HG03045 (cell line): Measurements from ENCODE around the gene FAM53B.

Experiments used
- ATAC-seq: cut with Tn5 transposase; IDR thresholded peaks from one replicate; pipeline ENCODE4 v1.9.1; 2021; ENCODE audit warnings: mild to moderate bottlenecking, moderate library complexity; ENCODE audit not compliant: unreplicated experiment

The FAM53B gene

DNA sequence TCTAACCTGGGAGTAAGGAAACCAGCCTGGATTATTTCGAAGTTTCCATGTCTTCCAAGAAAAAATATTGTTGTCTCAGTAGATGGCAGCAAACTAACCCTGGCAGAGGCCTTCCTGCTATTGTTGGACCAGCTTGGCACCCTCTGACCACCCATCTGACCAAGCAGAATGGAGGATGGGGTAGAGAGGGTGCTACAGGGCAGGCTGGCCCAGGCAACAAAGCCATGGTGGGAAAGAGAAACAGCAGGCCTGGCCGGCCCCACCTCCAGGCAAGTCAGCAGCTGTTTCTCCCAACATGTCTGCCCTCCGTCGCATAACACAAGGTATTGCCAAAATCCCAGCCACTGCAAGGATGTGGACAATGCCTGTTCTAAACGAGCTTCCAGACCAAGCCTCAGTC lies 95.0 kb downstream of the FAM53B start:
- no peak for ATAC-seq

DNA sequence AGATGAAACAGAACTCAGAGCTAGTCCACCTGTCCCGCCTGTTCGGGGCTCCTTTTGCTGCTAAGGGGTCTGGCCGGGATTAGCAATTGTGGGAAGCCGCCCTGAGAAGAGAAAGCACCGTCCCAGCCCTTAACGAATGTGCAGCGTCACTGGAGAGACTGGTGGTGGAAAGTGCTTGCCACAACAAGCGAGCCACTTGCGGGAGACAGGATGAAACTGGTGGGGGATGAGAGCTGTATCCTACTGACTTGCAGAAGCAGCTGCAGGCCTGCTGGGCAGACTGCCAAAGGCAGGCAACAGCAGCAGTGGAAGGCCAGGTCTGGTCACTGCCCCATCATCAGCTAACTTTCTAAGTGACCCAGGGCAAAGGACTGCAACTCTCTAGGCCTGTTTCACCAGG lies 95.4 kb downstream of the FAM53B start:
- ATAC-seq: no peak

DNA sequence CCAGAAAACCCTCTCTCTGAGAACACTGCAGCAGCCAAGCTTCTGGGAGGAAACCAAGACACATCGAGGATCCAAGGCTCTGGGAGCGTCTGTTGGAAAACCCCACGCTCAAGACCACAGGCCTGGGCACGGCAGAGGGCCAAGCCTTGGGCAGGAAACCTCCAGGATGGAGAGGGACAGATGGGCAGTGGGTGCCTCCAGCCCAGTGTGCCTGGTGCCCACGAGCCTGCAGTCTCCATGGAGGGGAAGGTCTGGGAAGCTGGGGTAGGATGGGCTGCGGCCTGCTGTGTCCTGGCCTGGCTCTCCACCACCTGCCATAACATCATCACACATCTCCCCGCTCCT lies 96.1 kb downstream of the FAM53B start:
- no peak for ATAC-seq

DNA sequence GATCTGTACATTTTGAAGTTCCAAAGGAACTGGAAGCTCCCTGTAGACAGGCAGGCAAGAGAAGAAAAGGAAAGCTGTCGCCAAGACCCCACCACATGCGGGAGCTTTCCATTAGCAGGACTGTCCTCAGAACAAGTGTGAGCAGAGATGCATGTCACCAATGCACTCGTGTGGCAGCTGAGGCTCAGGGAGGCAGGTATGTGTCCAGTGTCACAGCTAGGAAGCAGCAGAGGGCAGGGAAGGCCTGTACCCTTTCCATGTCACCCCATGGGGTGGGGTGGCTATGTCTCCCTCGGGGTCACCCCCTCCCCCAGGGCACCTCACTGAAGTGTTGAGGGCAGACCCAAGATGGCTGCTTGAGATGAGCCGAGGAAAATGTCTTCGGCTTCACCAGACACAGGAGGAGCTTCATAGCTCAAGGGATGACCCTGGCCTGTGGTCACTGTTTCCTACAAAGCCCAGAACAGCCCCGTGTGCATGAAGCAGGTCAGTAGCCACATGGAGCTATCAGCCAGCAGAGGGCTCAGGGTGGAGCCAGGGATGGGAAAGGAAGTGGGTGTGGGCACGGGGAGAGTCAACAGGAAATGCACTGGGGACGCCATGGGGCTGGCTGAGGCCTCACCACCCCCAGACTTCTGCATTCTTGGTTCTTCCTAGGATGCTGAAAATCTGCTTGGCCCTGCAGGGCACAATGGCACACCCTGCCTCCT lies 96.6 kb downstream of the FAM53B start:
- no peak for ATAC-seq

DNA sequence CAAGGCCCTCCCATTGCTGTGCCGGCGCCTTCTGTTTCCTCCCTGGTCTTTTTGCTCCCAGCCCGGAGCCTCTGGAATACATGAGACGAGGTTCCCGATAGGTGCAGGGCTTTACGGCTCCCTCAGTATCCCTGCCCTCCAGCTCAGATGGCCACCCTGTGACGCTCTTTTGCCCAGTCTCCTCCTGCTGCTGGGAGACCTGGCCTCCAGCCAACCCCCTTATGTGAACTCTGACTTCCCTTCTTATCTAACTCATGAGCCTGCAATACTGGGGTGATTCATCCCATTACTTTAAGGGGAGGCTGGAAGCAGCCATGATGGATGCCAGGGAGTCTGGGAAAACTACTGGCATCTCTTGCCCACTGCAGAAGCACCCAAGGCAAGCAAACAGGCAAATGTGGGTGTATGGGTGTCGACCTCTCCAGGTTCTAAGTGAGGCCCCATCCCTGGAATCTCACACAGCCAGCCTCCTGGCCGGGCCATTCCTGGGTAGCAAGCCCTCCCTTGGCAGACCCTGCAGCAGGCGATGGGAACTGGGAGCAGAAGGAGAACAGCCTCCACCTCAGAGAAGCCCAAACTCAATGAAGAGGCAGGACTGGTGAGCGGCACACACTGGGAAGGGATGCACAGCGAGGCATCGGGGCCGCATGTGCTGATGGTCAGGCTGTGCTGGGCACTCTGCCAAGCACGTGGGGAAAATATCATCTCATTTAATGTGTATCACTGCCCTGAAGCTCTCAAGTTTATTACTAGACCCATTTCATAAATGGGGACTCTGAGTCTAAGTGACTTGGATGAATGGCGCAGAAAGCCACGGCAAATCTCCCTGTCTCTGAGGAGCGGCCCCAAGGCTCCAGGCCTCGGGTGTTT lies 97.5 kb downstream of the FAM53B start:
- no peak for ATAC-seq

DNA sequence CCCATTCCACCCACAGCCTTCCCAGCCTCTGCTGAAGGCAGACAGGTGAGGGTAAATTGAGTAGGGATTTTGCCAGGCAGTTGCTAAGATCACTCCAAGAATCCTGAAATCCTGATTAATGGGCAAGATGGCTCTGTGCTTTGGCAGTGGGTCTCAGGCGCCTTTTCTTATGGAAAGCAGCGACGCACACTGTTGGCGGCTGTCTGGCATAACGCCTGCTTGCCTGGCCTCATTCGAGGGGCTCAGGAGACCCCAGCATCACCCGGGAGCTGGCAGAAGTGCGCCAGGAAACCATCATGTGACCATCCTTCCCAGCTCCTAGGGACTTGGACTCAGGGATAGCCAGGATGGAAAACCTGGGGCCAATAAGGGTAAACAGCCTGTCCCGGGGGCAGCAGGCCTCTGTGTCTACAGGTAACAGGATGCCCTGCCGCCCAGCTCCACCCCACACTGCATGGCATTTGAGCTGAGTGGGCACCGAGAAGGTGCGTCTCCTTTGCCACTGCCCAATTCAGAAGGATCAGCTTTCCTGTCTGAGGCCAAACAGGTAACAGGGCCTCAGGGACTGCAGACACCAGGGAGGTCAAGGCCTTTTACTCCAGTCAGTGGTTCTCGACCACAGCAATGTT lies 98.6 kb downstream of the FAM53B start:
- ATAC-seq: no peak

DNA sequence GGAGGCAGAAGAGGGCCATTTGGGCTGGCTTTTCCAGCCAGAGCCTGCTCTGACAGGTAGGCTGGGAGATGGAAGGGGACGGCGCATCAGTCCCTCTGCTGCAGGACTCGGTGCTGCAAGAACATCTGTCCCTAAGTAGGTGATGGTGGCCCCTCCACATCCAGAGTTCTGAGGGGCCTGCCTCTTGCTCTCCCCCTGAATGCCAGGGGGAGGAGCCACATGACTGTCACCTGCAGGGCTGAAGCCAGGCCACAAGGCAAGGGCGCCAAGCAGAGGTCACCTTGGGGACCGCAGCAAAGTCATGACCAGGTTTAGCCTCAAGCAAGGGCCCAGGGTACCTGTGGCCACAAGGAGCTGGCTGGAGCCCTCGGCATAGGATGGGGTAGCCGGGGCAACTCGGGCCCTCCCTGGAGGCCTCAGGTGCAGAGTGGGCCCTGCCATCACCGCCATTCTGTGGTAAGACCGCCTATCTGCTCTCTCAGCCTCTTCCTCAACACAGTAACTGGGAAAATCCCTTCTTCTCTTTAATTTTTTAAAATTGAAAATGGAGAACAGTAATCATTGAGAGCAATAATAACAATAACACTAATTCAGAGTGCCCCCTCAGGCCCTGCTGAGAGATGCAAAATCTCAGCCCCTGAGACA lies 99.3 kb downstream of the FAM53B start:
- ATAC-seq: no peak

DNA sequence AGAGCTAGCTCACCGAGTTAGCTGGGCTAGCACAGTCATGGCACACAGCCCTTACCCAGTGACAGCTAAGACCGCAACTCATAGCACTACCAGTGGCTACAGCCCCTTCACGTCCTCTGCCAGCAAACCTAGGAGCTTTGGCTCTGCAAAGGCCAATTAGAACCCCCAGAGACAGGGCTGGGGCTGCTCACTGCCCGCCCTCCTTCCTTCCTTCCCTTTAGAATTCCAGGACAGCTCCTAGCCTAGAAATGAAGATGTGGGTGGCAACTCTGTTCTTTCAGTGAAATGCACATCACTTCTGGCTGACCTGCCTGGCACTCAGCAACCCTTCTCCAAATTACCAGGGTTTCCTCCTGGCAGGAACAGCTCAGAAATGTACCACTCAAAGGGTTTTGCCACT lies 99.9 kb downstream of the FAM53B start:
- no peak for ATAC-seq

DNA sequence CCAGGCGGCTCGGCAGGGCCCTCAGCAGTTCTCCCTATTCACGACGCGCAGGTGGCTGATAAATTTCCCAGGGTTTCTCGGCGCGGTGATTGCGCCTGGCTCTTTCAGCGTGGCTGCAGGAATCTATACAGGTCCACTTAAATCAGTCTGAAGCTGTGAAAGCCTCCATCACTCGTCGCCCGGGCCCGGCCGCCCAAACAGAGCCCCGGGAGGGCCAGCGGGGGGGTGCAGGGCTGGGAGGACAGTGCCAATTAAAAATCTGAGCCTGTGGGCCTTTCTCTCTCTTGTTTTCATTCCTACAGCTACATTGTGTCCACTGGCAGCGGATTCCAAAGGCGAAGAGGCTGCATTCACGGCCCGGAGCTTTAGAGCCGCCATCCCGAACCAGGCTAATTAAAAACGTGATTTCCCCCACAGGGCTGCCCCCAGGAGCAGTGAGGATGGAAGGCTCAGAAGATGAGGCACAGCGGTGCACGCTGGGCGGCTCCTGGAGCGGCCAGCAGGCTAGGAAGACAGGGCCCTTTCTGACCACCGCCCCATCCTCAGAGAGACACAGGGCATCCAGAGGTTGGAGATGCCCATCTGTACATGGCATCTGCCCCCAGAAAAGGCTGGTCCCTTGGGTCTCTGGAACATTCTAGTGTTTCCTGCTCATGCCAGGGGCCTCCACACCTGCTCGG lies 100.7 kb downstream of the FAM53B start:
- ATAC-seq: no peak

DNA sequence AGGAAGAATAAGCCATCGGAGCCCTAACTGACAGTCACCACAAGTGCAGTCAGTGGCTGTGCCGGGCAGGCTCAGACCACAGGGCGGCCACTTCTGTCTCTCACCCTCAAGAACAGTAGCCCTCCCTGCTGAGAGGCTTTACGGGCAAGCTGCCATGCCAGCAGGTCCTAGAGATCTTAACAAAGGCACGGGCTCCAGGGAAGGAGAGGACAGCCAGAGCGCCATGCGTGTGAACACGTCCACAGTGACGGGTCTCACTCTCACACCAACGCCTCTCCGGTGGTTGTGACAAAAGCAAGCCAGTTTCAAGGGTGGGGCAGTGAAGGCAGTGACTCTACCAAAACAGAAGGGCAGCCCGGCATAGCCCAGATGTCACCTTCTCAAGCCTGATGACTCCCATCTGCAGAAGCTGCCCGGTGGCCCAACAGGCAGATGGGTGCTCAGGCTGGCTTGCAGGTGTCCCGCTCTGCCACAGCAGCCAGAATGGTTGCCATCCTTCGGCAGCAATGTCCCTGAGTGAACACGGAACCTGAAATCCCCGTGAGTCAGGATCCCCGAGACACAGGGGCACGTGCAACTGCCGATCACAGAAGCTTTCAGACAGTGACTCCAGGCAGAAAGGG lies 102.0 kb downstream of the FAM53B start:
- no peak for ATAC-seq

DNA sequence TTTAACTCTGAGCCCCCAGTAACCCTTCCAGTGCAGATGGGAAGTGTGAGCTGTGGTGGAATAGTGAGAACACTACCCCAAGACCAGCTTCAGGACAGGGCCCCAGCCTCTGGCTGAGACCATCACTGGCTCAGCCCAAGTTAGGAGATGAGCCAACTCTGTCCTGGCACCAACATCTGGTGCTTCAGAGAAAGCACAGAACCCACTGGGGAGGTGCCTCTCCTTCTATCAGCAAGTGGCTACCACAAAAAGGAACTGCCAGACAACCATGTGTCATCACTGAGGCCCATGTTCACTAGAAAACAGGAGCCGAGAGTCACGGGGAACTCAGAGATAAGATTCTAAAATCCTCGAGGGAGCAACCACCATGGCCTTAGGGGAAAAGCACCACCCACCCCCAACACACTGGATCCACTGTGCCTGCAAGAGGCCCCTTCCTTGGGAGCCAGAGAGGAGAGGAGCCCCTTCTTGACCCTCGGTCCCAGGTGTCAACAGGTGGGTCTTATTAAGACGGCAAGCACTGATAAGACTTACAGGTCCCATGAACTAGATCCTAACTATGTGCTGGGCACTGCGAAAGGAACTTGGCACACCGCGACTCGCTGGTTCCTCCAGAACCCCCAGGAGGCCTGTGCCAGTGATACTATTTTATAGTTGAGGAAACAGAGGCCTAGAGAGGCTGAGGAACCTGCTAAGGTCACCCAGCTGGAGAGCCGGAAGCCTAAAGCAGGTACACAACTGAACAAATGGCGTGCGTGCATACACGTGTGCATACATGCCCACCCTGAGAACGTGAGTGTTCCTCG lies 102.7 kb downstream of the FAM53B start:
- peak; percentile 44 for ATAC-seq

DNA sequence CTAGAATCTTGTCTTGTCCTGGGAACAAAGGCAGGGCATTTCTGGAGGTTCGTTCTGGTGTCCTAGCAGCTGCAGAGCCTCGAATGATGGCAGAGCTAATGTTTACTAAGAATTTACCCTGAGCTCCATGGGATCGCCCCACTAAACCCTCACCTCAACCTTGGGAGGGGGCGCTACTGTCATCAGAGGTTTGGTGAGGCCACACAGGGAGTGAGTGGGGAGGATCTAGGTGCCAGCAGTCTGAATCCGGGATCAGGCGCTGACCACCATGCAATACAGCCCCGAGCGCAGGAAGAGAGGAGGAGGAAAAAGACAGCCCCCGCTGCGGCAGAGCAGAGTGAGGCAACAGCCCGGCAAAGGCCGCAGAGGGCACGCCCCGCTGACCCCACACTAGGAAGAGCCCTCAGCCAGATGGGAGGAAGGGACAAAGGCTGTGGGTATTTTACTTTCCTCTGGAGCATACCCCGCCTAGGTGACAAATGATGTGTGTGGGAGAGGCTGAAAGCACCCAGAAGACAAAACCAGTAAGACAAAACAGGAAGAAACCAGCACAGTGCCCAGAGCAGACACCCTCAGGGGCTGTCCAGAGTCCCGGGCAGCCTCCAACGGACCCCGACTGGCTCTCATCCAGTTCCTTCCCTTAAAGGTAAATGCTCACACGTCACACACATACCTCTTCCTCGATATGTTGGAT lies 103.5 kb downstream of the FAM53B start:
- peak; percentile 52 for ATAC-seq

DNA sequence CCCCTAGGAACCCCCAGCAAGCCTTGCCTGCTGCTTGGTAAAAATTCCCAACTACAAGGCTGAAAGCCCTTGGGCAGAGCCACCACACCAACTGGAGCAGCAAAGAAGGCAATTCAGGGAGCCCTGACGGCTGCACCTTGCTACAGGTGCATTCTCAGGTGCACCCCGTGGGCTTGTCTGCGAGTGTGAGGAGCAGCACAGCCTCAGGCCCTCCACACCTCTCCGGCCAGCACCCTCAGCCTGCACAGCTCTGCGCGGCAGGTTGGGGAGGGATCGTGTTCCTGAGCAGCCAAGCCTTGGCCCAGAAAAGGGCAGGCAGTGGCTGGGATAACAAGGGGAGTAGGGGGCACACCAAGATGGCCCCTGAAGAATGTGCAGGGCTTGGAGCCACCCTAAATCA lies 104.1 kb downstream of the FAM53B start:
- ATAC-seq: no peak

DNA sequence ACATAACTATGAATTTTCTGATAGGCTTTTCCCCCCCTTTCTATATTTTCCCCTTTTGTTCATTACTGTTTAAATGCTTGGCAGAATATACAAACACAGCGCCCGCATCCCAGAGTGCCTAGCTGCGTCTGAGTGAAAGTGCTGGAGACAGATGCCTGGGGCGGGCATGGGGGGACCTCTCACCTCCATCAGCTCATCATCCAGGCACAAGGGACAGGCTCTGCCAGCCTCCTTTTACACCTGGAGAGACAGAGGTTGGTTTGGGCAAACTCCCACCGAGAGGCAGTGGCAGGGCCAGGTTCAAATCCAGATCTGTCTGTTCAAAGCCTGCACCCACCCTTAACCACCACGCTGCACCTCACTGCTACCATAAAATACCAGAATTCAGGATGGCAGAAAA lies 104.5 kb downstream of the FAM53B start:
- no peak for ATAC-seq

DNA sequence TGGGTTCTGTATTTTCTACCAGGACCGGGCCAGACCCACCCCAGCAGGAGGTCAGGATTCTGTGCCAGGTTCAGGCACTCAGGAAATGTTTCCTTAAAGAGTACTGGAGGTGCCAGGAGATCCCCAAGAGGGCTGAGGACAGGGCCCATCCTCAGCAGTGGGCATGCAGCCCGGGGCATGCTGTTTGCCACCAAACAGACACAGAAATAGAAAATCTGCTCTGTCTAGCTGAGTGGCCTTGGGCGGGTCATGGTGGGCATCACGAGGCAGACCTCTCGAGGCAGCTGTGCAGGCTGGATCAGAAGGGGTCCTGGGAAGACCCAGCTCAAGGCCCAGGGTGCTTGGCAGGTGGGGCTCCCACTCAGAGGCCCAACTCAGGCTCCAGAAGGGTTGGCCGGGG lies 105.0 kb downstream of the FAM53B start:
- ATAC-seq: no peak

DNA sequence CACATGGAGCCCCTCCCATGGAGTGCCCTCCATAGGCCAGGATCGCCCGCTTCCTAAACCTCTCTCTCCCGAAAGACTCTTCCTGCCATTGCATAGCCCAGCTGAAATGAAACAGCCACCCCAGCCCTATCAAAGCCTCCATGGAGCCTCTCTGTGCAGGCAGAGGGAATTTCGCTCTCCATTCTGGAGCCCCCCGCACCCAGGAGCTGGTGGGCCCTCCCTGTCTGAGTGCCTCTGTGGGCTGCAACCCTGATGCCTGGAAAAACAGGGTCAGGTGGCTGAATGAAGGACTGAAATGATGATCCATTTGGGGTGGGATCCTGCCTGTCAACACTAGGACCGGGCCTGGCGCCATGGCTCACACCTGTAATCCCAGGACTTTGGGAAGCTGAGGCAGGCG lies 106.4 kb downstream of the FAM53B start:
- ATAC-seq: no peak

DNA sequence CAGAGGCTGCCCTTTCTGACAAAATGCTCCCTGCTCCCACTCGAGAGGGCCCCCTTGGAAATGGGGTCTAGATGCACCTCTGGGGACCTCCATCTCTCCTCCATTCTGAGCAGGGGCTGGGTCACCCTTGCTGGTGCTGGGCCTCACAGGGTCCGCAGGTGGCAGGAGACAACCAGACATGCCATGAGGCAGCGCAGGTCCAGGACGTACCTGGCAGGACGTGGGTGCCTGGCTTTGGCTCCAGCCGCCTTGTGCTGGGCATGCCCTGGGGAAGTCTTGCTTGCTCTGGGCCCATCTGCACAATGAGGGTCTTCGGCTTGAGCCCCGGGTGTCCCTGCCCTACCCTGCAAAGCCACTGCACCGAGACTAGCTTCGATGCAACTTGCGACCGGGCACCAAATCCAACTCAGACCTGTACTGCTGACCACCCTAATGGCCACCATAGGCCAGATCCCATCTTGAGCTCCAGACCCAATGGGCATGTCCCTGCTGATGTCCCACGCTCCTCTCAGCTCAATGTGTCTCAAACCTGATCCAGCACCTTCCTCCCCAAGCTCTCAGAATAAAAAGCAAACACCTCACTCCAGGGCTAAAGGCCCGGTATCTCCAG lies 107.0 kb downstream of the FAM53B start:
- no peak for ATAC-seq

DNA sequence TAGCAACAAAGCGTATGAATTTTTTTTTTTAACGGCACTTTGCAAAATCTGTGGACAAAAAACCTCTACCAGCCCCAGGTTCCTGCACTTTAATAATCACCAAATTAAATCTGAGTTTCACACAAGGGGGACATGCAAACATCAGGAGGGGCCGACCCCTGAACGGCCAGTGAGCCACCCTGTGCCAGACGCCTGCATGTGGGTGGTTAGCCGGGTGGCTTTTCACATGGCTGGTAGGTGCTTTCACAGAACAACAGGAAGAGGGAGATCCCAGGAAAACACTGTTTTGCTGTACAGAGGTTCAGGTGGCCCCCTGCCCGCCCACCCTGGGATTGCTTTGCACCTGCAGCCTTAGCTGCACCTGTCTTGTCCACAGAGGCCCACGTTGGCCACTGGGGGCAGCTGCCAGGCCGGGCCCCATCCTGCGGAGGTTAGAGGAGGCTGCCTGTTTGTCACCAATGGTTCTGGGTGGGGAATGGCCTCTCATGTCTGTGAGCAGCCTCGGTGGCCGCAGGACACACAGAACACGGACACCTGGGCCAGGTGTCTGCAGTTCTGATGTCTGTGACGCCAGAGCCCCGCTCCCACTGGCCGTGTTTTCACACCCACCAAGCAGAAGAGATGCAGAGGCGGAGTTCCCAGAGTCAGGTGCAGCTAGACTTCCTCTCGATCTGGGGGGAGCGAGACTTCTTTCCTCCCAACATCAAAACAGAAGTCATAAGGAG lies 107.7 kb downstream of the FAM53B start:
- no peak for ATAC-seq
